Natural killer cell (primary cell): ENCODE measurements around the gene PDE4D. TPM values are rescaled to one million over a fixed set of nuclear protein-coding genes. Genes with fewer than 3 reads are reported as not detected.

Experiments
- ATAC-seq, 3 donors: fragments of 150-1000 bp in 2 of 3; fragments of 200-7000 bp in 1 of 3; cut with Tn5 transposase; 1 replicate in 1 of 3; 2 replicates in 2 of 3; pipeline ENCODE4 v1.10.0; 2021; ENCODE audit warnings: mild to moderate bottlenecking in 2 of 3, moderate library complexity in 2 of 3
- DNase-seq, 2 donors: peaks; one replicate each; pipeline versions ENCODE4 v3.0.0 to v3.0.0-alpha.2; 2013 to 2021; ENCODE audit warnings: mixed read lengths in 1 of 2
- H3K27ac ChIP-seq: one replicate; pipeline ENCODE4 v1.5.1; 2013; ENCODE audit warnings: mild to moderate bottlenecking, low read length
- H3K27me3 ChIP-seq: one replicate; pipeline ENCODE4 v1.6.1; 2013; ENCODE audit warnings: low read length; ENCODE audit not compliant: control insufficient read depth, insufficient read depth
- H3K36me3 ChIP-seq: one replicate; pipeline ENCODE4 v1.6.1; 2013; ENCODE audit warnings: low read length; ENCODE audit not compliant: control insufficient read depth, insufficient read depth
- H3K4me1 ChIP-seq: one replicate; pipeline ENCODE4 v1.6.1; 2013; ENCODE audit warnings: low read length; ENCODE audit not compliant: control insufficient read depth, insufficient read depth
- H3K4me3 ChIP-seq: one replicate; pipeline ENCODE4 v1.5.1; 2013; ENCODE audit warnings: low read length
- H3K9me3 ChIP-seq: one replicate; pipeline ENCODE4 v1.6.1; 2013; ENCODE audit warnings: low read length; ENCODE audit not compliant: control insufficient read depth, insufficient read depth
- H3K27ac Mint-ChIP-seq, 2 donors: one replicate each; pipeline ENCODE4 v1.8.0; 2022; ENCODE audit warnings: mild to moderate bottlenecking in 2 of 2, mixed read lengths in 2 of 2, moderate library complexity in 1 of 2
- H3K27me3 Mint-ChIP-seq, 2 donors: one replicate each; pipeline ENCODE4 v1.8.0; 2022; ENCODE audit warnings: low read depth in 2 of 2, mixed read lengths in 2 of 2
- H3K36me3 Mint-ChIP-seq: one replicate; pipeline ENCODE4 v1.8.0; 2022; ENCODE audit warnings: mixed read lengths
- H3K4me1 Mint-ChIP-seq, 2 donors: one replicate each; pipeline ENCODE4 v1.8.0; 2022; ENCODE audit warnings: mixed read lengths in 2 of 2
- H3K4me3 Mint-ChIP-seq: one replicate; pipeline ENCODE4 v1.8.0; 2022; ENCODE audit warnings: mild to moderate bottlenecking, moderate library complexity, mixed read lengths
- H3K9me3 Mint-ChIP-seq, 2 donors: one replicate each; pipeline ENCODE4 v1.8.0; 2022; ENCODE audit warnings: mixed read lengths in 2 of 2
- CTCF ChIP-seq: fragments of 200-600 bp; IDR thresholded peaks from one replicate; pipeline ENCODE4 v1.8.0; 2022; ENCODE audit warnings: antibody characterized with exemption
- WGBS: methylation state at CpG from one replicate; pipeline ENCODE4 v1.1.7; 2013; ENCODE audit warnings: missing lambda C conversion rate; ENCODE audit not compliant: insufficient coverage; 5-methylcytosine and 5-hydroxymethylcytosine counted together
- intact Hi-C: fragments of 100-400 bp; cut with micrococcal nuclease; formaldehyde crosslinking; loops from one replicate; pipeline ENCODE4 v1.14.2; 2022
- total RNA-seq, 4 donors: library from RNA; stranded (reverse); fragments of 120-200 nt in 1 of 4; gene quantifications; one replicate each; pipeline versions ENCODE4 v1.2.3 to v1.2.4, GENCODE V29; 2013 to 2022

PDE4D gene
- total RNA-seq, 3 donors from 2014 or later (not counting 1 experiment from before 2014, with no cell fraction given): 109 to 170 (median 116) TPM

GRCh38 chr5:59054963-59055528, 838.5 kb downstream of the PDE4D start:
- no peak for ATAC-seq
- H3K4me3 Mint-ChIP-seq: no peak overlapping the region
- no peaks in the 10 kb centered on the region for H3K27me3 Mint-ChIP-seq
- peaks cover 0 to 4% of the 10 kb centered on the region in 2 donors for H3K4me1 Mint-ChIP-seq
- TF ChIP-seq CTCF: no peak
- Histone ChIP-seq H3K36me3 (no peaks in the 10 kb centered on the region), H3K9me3 (no peaks in the 10 kb centered on the region), H3K27me3 (no peaks in the 10 kb centered on the region), H3K4me1 (no peaks in the 10 kb centered on the region), H3K4me3 (no peak overlapping the region), H3K27ac (no peak overlapping the region)
- no peak for DNase-seq
- no peaks in the 10 kb centered on the region for H3K9me3 Mint-ChIP-seq
- intact Hi-C loops: no loop called here
- H3K36me3 Mint-ChIP-seq: no peaks in the 10 kb centered on the region
- H3K27ac Mint-ChIP-seq: no peak overlapping the region
- 91% methylated on average over 2 of the region's 3 CpGs for WGBS

GRCh38 chr5:59051951-59052350, 841.6 kb downstream of the PDE4D start:
- no peaks in the 10 kb centered on the region for H3K9me3 ChIP-seq
- H3K27ac ChIP-seq: no peak overlapping the region
- H3K27me3 ChIP-seq: no peaks in the 10 kb centered on the region
- no peaks in the 10 kb centered on the region for H3K4me1 ChIP-seq
- Mint-ChIP-seq H3K27me3 (no peaks in the 10 kb centered on the region), H3K36me3 (no peaks in the 10 kb centered on the region), H3K4me1 (peaks cover 0 to 4% of the 10 kb centered on the region in 2 donors), H3K4me3 (no peak overlapping the region), H3K27ac (no peak overlapping the region), H3K9me3 (no peaks in the 10 kb centered on the region)
- H3K36me3 ChIP-seq: no peaks in the 10 kb centered on the region
- no peak for TF ChIP-seq CTCF
- ATAC-seq: no peak
- DNase-seq: no peak
- no peak overlapping the region for H3K4me3 ChIP-seq
- 84% methylated on average over 3 of the region's 3 CpGs for WGBS
- intact Hi-C loops: no loop called here

GRCh38 chr5:59049095-59049494, 844.4 kb downstream of the PDE4D start:
- WGBS: no CpG with 5 or more reads among the region's 2 CpGs
- Histone ChIP-seq H3K36me3 (no peaks in the 10 kb centered on the region), H3K27ac (no peak overlapping the region), H3K9me3 (no peaks in the 10 kb centered on the region), H3K27me3 (no peaks in the 10 kb centered on the region), H3K4me3 (no peak overlapping the region), H3K4me1 (no peaks in the 10 kb centered on the region)
- Mint-ChIP-seq H3K4me1 (no peaks in the 10 kb centered on the region), H3K27me3 (no peaks in the 10 kb centered on the region), H3K27ac (no peak overlapping the region), H3K36me3 (no peaks in the 10 kb centered on the region), H3K4me3 (no peak overlapping the region), H3K9me3 (no peaks in the 10 kb centered on the region)
- TF ChIP-seq CTCF: no peak
- intact Hi-C loops: no loop called here
- ATAC-seq (no peak), DNase-seq (no peak)
